Heart left ventricle (tissue), 13 donors: ENCODE data around the gene SHMT2.

ENCODE experiments used
- POLR2A ChIP-seq, 2 donors: fragments of 450-650 bp; IDR thresholded peaks; one replicate each; pipeline ENCODE4 v1.6.1; 2017; ENCODE audit warnings: antibody characterized with exemption in 2 of 2, mild to moderate bottlenecking in 2 of 2, moderate library complexity in 2 of 2
- TF ChIP-seq, protein P1 (sequence below), 12 donors: fragments of 200-600 bp; sonication (generic) in 4 of 12; IDR thresholded peaks; one replicate each; pipeline versions ENCODE4 v1.5.0 to v1.8.0; 2018 to 2022; ENCODE audit warnings: antibody characterized with exemption in 12 of 12, mild to moderate bottlenecking in 5 of 12
- donor health status: ischemic (EF 13 %, LVEDD 7.1; RV severe dilation, severe dysfunction).
- donor health status: DM: no; HTN: yes; CAD: no.
- donor health status: DM: no; HTN: no; CAD: no.
- donor health status: ischemic (EF 25% LVEDD 6.9; RV normal size, moderate dysfunction).
- donor health status: ischemic (EF 25% LVEDD 5.7; RV mildly dilated, moderate dysfunction).
- donor health status: ischemic (EF 35%, LVEDD 5.7; RV mildly dilated, moderate dysfunction).
- donor health status: nonischemic (EF 11% LVEDD 7.7; RV severe dilation, severe dysfunction).
- donor health status: DM: yes; HTN: yes; CAD: no.
- donor health status: PGD.
- donor health status: ischemic (EF 29% LVEDD 5.4; RV normal size, mild dysfunction).
- donor health status: nonischemic (EF 23%, LVEDD 6.1; RV moderate dilation, normal function).

DNA sequence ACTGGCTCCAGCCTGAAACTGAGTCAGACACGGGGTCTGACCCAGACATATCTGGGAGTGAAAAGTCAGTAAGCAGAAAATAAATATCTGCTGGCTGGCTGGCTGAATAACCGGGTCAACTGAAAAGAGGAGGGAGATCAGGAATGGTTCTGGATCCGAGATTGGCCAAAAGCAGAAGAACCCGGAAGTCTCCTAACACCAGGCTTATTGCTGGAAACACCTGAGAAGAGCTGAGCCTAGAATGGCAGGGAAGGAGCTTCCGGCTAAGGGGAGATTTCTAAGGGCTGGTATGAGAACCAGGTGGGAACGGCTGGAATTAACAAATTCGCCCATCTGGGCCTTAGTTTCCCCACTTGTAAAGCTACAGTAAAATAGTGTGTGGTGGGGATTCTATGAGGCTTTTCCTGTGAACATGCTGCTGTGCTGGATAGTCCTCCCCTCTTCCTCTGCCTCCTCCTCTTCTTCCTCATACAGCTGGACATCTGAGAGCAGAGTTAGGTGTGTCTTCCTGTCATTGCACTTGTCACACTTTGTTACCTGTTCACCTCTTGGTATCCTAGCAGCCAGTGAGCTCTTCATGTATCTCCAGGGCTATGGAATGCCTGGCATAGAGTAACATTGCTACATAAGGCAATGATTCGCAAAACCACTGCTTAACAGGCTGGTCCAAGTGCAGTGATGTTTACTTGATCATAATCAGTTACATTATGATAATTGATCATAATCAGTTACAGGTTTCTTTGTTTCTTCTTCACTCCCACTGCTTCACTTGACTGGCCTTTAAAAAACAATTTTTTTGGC is 2.0 kb upstream of the SHMT2 start:
- TF ChIP-seq, protein P1, sequence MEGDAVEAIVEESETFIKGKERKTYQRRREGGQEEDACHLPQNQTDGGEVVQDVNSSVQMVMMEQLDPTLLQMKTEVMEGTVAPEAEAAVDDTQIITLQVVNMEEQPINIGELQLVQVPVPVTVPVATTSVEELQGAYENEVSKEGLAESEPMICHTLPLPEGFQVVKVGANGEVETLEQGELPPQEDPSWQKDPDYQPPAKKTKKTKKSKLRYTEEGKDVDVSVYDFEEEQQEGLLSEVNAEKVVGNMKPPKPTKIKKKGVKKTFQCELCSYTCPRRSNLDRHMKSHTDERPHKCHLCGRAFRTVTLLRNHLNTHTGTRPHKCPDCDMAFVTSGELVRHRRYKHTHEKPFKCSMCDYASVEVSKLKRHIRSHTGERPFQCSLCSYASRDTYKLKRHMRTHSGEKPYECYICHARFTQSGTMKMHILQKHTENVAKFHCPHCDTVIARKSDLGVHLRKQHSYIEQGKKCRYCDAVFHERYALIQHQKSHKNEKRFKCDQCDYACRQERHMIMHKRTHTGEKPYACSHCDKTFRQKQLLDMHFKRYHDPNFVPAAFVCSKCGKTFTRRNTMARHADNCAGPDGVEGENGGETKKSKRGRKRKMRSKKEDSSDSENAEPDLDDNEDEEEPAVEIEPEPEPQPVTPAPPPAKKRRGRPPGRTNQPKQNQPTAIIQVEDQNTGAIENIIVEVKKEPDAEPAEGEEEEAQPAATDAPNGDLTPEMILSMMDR (IDR thresholded peaks at IDR 0.05) = no peak
- TF ChIP-seq POLR2A (IDR thresholded peaks at IDR 0.05) = no peak
